OCI-LY1 (cell line): ENCODE results near the gene SH3RF1.

ENCODE experiments used
- EZH2 ChIP-seq: fragments of 200-600 bp; sonication (generic), shearing (Covaris generic); IDR thresholded peaks from 2 replicates; pipeline ENCODE4 v1.8.0; 2017; ENCODE audit warnings: borderline replicate concordance, mixed run types, mild to moderate bottlenecking, antibody characterized with exemption, low read length, moderate library complexity, mixed read lengths
- TF ChIP-seq, protein P1 (sequence below): fragments of 200-600 bp; sonication (generic), shearing (Covaris generic); IDR thresholded peaks from 2 replicates; pipeline ENCODE4 v1.5.1; 2017; ENCODE audit warnings: mild to moderate bottlenecking, antibody characterized with exemption, low read length, moderate library complexity, mixed read lengths

DNA sequence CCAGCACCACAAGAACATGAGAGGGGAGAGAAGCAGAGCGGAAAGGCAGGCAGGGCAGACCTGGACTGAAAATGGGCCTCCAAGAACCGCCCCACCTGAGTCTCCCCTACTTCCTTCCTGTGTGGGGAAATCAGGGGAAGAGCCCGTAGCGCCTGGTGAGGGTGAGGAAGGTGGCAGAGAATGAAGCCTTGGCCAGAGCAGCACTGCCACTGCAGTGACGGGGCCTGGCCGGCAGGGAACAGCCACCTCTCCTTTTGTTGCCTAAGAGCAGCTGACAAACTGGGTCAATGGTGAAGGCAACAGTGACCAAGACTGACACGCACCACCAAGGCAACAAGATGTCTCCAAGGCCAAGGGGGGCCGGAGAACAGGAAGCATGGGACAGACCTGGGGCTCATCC lies 202.3 kb downstream of the SH3RF1 start:
- TF ChIP-seq, protein P1, sequence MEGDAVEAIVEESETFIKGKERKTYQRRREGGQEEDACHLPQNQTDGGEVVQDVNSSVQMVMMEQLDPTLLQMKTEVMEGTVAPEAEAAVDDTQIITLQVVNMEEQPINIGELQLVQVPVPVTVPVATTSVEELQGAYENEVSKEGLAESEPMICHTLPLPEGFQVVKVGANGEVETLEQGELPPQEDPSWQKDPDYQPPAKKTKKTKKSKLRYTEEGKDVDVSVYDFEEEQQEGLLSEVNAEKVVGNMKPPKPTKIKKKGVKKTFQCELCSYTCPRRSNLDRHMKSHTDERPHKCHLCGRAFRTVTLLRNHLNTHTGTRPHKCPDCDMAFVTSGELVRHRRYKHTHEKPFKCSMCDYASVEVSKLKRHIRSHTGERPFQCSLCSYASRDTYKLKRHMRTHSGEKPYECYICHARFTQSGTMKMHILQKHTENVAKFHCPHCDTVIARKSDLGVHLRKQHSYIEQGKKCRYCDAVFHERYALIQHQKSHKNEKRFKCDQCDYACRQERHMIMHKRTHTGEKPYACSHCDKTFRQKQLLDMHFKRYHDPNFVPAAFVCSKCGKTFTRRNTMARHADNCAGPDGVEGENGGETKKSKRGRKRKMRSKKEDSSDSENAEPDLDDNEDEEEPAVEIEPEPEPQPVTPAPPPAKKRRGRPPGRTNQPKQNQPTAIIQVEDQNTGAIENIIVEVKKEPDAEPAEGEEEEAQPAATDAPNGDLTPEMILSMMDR = peak; percentile 65
- TF ChIP-seq EZH2 = no peak
